DND-41 (cell line): ENCODE data around the gene PCDHB10.
A peak's percentile ranks its signal among the peaks of the same experiment; 100 is the strongest.
"Not testable (repeated sequence)": the region's sequence is repeated elsewhere in the genome, so short reads cannot be mapped to it uniquely, and the experiment has no call there.

Source experiments
- CTCF ChIP-seq: IDR thresholded peaks from 2 replicates; pipeline ENCODE4 v1.5.1; 2012; ENCODE audit warnings: borderline replicate concordance, low read length, moderate library complexity, mild to moderate bottlenecking; ENCODE audit not compliant: poor library complexity, severe bottlenecking; ENCODE audit errors: extremely low read depth
- EZH2 ChIP-seq: IDR thresholded peaks from 3 replicates; pipeline ENCODE4 v1.6.1; 2012; ENCODE audit warnings: borderline replicate concordance, low read depth, mild to moderate bottlenecking, moderate library complexity, low read length, inconsistent platforms; ENCODE audit not compliant: severe bottlenecking

GRCh38 chr5:141213656-141214339 is 21.6 kb downstream of the PCDHB10 start, which contains the start of gene PCDHB13:
- peak; percentile 61 for TF ChIP-seq CTCF
- TF ChIP-seq EZH2 = not testable (repeated sequence)
